HEK293T (cell line): ENCODE measurements around the gene RNGTT.

ENCODE experiments used
- CTCF ChIA-PET: fragments of 350-600 bp; formaldehyde crosslinking; extraction: SDS; loops from one replicate; lab custom pipeline; 2021; ENCODE audit warnings: antibody characterized with exemption, inconsistent platforms; lab: Yijun Ruan, JAX
- POLR2A ChIA-PET: fragments of 350-600 bp; formaldehyde crosslinking; extraction: SDS; loops from one replicate; lab custom pipeline; 2020; ENCODE audit warnings: antibody characterized with exemption, inconsistent platforms; lab: Yijun Ruan, JAX
- DNase-seq: peaks from one replicate; pipeline ENCODE4 v3.0.0; 2012; ENCODE audit warnings: mixed read lengths; ENCODE audit errors: extremely low spot score
- ARNT ChIP-seq: fragments of 450-650 bp; IDR thresholded peaks from 2 replicates; pipeline ENCODE4 v1.6.1; 2017; ENCODE audit warnings: mild to moderate bottlenecking
- BHLHE40 ChIP-seq: fragments of 450-650 bp; IDR thresholded peaks from 2 replicates; pipeline ENCODE4 v1.6.1; 2016; ENCODE audit warnings: mild to moderate bottlenecking, moderate library complexity, borderline replicate concordance
- CTBP1 ChIP-seq: fragments of 450-650 bp; IDR thresholded peaks from 2 replicates; pipeline ENCODE4 v1.6.1; 2016; ENCODE audit warnings: borderline replicate concordance
- ELF4 ChIP-seq: fragments of 450-650 bp; IDR thresholded peaks from 2 replicates; pipeline ENCODE4 v1.6.1; 2017; ENCODE audit warnings: antibody characterized with exemption
- FOXA1 ChIP-seq: fragments of 450-650 bp; IDR thresholded peaks from 2 replicates; pipeline ENCODE4 v1.6.1; 2016; ENCODE audit warnings: mild to moderate bottlenecking
- FOXK2 ChIP-seq: fragments of 450-650 bp; IDR thresholded peaks from 2 replicates; pipeline ENCODE4 v1.6.1; 2016; ENCODE audit warnings: mild to moderate bottlenecking
- FOXM1 ChIP-seq: fragments of 450-650 bp; IDR thresholded peaks from 2 replicates; pipeline ENCODE4 v1.6.1; 2017; ENCODE audit warnings: mild to moderate bottlenecking, borderline replicate concordance
- HDGF ChIP-seq: fragments of 450-650 bp; IDR thresholded peaks from 2 replicates; pipeline ENCODE4 v1.6.1; 2017; ENCODE audit warnings: antibody characterized with exemption, borderline replicate concordance
- L3MBTL2 ChIP-seq: fragments of 450-650 bp; conservative IDR thresholded peaks from 2 replicates; pipeline ENCODE4 v1.6.1; 2016; ENCODE audit warnings: mild to moderate bottlenecking
- LEF1 ChIP-seq: fragments of 450-650 bp; IDR thresholded peaks from 2 replicates; pipeline ENCODE4 v1.6.1; 2017; ENCODE audit warnings: mild to moderate bottlenecking, borderline replicate concordance
- NFRKB ChIP-seq: fragments of 450-650 bp; IDR thresholded peaks from 2 replicates; pipeline ENCODE4 v1.6.1; 2016; ENCODE audit warnings: mild to moderate bottlenecking, moderate library complexity
- SP1 ChIP-seq: fragments of 450-650 bp; IDR thresholded peaks from 2 replicates; pipeline ENCODE4 v1.6.1; 2017
- SUZ12 ChIP-seq: fragments of 450-650 bp; IDR thresholded peaks from 2 replicates; pipeline ENCODE4 v1.6.1; 2016; ENCODE audit warnings: mild to moderate bottlenecking
- TARDBP ChIP-seq: fragments of 450-650 bp; IDR thresholded peaks from 2 replicates; pipeline ENCODE4 v1.6.1; 2016
- ZNF384 ChIP-seq: fragments of 450-650 bp; IDR thresholded peaks from 2 replicates; pipeline ENCODE4 v1.6.1; 2016
- TF ChIP-seq, protein P1 (sequence below): fragments of 450-650 bp; IDR thresholded peaks from 2 replicates; pipeline ENCODE4 v1.6.1; 2016

RNGTT gene

DNA sequence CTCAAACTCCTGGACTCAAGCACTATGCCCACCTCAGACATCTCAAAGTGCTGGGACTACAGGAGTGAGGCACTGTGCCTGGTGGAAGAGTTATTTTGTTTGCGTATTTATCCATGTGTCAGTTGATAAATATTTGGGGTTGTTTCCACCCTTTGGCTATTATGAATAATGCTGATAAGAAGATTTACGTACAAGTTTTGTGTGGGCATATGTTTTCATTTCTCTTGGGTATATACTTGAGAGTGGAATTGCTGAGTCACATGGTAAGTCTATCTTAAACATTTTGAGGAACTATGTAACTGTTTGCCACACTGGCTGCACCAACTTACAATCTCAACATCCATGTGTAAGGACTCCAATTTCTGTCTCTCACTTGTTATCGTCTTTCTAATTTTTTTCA, 200.3 kb downstream of the RNGTT start:
- no peak for DNase-seq
- ChIA-PET POLR2A (no interaction called here), CTCF (no interaction called here)
- TF ChIP-seq SP1 = no peak
- no peak for TF ChIP-seq L3MBTL2

DNA sequence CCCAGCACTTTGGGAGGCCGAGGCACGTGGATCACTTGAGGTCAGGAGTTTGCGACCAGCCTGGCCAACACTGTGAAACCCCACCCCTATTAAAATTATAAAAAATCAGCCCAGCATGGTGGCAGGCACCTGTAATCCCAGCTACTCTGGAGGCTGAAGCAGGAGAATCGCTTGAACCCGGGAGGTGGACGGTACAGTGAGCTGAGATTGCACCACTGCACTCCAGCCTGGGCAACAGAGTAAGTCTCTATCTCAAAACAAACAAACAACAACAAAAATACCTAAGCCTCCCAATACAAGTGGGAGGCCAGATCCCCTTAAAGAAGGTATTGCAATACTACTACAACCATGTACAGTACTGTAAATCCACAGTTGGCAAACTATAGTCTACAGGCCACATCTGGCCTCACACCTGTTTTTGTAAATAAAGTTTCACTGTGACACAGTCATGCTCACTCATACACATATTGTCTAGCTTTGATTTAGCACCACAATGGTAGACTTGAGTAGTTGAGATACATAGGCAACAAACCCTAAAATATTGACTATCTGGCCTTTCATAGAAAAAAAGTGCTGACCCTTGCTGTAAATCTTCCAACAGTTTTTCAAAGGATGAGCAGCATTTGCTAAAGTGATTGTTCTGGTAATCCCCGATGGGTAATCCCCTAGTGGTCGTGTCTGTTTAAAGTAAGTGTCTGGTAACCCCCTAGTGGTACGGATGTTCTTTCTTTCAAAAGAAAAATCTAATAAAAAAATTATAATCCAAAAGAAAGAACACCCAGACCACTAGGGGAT, 202.0 kb downstream of the RNGTT start:
- POLR2A ChIA-PET = no interaction called here
- no peak for TF ChIP-seq SP1
- no peak for TF ChIP-seq ARNT
- no peak for TF ChIP-seq FOXA1
- TF ChIP-seq, protein P1, sequence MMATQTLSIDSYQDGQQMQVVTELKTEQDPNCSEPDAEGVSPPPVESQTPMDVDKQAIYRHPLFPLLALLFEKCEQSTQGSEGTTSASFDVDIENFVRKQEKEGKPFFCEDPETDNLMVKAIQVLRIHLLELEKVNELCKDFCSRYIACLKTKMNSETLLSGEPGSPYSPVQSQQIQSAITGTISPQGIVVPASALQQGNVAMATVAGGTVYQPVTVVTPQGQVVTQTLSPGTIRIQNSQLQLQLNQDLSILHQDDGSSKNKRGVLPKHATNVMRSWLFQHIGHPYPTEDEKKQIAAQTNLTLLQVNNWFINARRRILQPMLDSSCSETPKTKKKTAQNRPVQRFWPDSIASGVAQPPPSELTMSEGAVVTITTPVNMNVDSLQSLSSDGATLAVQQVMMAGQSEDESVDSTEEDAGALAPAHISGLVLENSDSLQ = no peak
- TF ChIP-seq CTBP1 = no peak
- TF ChIP-seq BHLHE40 = no peak
- TF ChIP-seq FOXM1 = no peak
- DNase-seq = no peak
- CTCF ChIA-PET = interaction anchor here (1.4 kb wide), 1 partner anchor 14 kb away, joined by 3 read pairs; no protein-coding TSS in a partner anchor

DNA sequence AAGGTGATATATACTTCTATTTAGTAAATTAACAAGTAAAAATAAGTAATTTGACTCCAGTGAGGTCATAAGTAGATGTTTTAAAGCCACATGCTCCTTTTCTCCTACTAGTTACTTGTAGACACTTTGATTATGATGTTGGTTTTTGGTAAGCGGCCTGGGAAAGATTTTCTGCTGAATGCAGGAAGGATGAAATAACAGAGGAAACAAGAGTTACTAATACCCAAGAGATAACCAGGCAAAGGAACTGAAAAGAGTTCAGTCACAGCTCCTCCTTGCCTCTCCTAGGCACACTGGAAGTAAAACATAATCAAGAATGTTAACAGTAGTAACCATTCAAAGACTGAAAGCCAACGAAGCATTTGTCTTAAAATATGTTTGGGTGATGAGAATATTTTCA, 203.3 kb downstream of the RNGTT start:
- TF ChIP-seq BHLHE40 (no peak), CTBP1 (no peak), FOXM1 (no peak), L3MBTL2 (no peak), SUZ12 (no peak), FOXK2 (no peak), TARDBP (no peak), NFRKB (no peak)
- TF ChIP-seq, protein P1 = no peak
- no peak for DNase-seq
- POLR2A ChIA-PET = no interaction called here
- CTCF ChIA-PET = no interaction called here

DNA sequence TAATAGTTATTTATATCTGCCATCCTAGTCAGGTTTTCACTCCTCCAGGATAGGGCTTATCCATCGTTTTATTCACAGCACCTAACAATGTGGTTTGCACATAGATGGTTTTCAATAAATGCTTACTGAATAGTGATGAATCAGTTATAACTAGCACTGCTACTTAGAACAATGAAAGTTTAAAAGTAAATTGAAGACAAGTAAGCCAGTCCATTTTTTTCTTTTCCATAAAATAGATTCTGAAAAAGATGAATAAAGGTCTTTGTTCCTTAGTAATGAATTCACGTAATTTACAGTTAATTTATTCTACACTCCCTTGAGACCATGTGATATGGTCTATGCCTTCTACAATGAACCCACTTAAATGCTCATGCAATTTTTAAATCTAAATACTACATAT, 212.5 kb downstream of the RNGTT start:
- DNase-seq = no peak
- ChIA-PET POLR2A (no interaction called here), CTCF (no interaction called here)
- no peak for TF ChIP-seq SUZ12
- TF ChIP-seq ARNT = no peak
- no peak for TF ChIP-seq LEF1
- TF ChIP-seq SP1 = no peak
- no peak for TF ChIP-seq HDGF
- TF ChIP-seq TARDBP = no peak
- no peak for TF ChIP-seq FOXM1
- TF ChIP-seq ELF4 = no peak
- no peak for TF ChIP-seq CTBP1
- TF ChIP-seq BHLHE40 = no peak
- TF ChIP-seq L3MBTL2 = no peak
- TF ChIP-seq, protein P1 = no peak
- no peak for TF ChIP-seq NFRKB
- TF ChIP-seq ZNF384 = no peak
- TF ChIP-seq FOXA1 = no peak
- no peak for TF ChIP-seq FOXK2

DNA sequence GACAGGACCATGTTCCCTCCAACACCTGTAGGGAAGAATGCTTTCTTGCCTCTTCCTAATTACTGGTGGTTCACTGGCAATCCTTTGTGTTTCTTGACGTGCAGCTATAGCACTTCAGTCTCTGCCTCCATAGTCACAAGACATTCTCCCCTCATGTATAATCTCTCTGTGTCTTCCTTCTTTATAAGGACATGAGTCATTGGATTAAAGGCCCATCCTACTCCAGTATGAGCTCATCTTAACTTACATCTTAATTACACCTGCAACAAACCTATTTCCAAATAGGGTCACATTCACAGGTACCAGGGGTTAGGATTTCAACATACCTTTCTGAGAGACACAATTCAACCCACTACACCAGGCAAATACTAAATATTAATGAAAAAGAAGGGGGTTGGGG, 213.6 kb downstream of the RNGTT start:
- POLR2A ChIA-PET = no interaction called here
- TF ChIP-seq LEF1 (no peak), HDGF (no peak), NFRKB (no peak), SUZ12 (no peak), ELF4 (no peak), FOXM1 (no peak), CTBP1 (no peak), TARDBP (no peak), ARNT (no peak)
- TF ChIP-seq, protein P1 = no peak
- CTCF ChIA-PET = interaction anchor here (0.6 kb wide), 3 partner anchors 19 to 1408 kb away, joined by 3 to 8 read pairs (median 5); no protein-coding TSS in a partner anchor
- DNase-seq = no peak

DNA sequence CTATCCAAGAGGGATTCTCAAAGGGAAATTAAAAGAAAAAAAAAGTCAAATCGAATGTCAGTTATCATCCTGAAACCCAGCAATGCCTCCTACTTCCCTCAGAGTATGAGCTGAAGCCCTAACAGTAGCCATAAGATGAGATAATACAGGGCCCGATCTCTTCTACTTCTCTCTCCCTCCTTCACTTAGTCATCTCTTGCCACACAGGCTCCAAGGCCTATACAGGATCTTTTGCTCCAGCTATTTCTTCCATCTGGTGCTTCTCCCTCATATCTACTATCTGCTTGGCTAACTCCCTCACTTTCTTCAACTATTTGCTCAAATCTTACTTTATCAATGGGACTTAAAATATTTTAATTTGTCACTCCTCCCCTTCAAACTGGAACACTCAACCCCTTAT, 215.3 kb downstream of the RNGTT start:
- POLR2A ChIA-PET = no interaction called here
- TF ChIP-seq FOXM1 = no peak
- no peak for TF ChIP-seq FOXK2
- TF ChIP-seq NFRKB = no peak
- no peak for TF ChIP-seq CTBP1
- TF ChIP-seq SP1 = no peak
- TF ChIP-seq ZNF384 = no peak
- no peak for TF ChIP-seq TARDBP
- TF ChIP-seq SUZ12 = no peak
- TF ChIP-seq BHLHE40 = no peak
- no peak for TF ChIP-seq ARNT
- CTCF ChIA-PET = no interaction called here
- DNase-seq = no peak
